ENCODE measurements around the gene NDUFA12.

Gene NDUFA12

GRCh38 chr12:94962670-94963069, 40.8 kb downstream of the NDUFA12 start:
- no peak for DNase-seq (ENCODE audit: low read depth)
- no peak for TF ChIP-seq CTCF (conservative IDR thresholded peaks at IDR 0.05; ENCODE audit: control insufficient read depth, insufficient read depth, low read depth, low read length)

GRCh38 chr12:94961911-94962310, 41.6 kb downstream of the NDUFA12 start:
- no peak for TF ChIP-seq CTCF (conservative IDR thresholded peaks at IDR 0.05; ENCODE audit: control insufficient read depth, insufficient read depth, low read depth, low read length)
- DNase-seq (ENCODE audit: low read depth): no peak
- H3K4me3 ChIP-seq (ENCODE audit: control insufficient read depth, low read depth, low read length): no peak overlapping the region

More at GRCh38 chr12:94962670-94963069, 40.8 kb downstream of the NDUFA12 start:
- H3K4me3 ChIP-seq (ENCODE audit: control insufficient read depth, low read depth, low read length): no peak overlapping the region

DNA sequence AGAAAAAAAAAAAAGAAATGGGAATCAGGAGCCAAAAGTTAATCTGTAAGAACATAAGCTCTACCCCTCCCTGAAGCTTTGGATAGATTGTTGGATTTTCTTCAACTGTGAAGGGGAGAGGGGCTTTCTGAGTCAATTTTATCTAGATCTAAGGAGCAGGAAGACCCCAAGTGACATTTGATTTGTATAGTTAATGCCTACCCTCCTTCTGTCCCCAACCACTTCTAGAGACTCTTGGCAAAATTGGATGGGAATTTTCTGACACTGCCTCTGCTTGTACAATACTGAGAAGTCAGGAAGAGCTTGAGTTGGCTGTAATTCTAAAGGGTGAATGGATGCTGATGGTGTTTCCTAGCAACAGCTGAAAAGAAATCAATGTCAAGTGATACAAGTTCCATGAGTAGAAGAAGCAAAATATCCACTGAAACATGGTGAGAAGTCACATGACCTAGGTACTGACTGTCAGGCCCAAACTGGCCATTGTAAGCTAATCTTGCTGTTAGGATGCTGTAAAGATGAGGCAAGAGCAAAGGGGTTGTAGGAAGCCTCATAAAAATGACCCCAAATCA, 42.2 kb downstream of the NDUFA12 start:
- DNase-seq (ENCODE audit: low read depth): no peak
- H3K4me3 ChIP-seq (ENCODE audit: control insufficient read depth, low read depth, low read length): no peak overlapping the region
- TF ChIP-seq CTCF (conservative IDR thresholded peaks at IDR 0.05; ENCODE audit: control insufficient read depth, insufficient read depth, low read depth, low read length): no peak

DNA sequence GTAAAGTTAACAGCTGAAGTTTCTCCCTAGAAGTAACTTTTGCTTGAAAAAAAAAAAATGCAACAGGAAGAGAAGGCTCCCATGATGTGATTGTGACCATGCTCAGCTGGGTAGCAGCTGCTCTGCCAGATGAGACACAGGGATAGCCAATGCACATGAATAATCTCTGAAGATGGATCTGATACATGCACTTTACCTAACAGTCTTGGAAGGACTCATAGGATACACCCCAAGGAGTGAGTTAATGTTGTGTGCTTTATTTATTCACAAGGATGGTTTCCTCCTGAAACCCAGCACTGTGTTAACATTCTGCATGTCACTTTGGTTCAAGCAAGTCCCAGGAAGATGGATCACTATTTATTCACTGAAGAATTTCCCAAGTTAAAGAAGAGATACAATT, 46.5 kb downstream of the NDUFA12 start:
- TF ChIP-seq CTCF (conservative IDR thresholded peaks at IDR 0.05; ENCODE audit: control insufficient read depth, insufficient read depth, low read depth, low read length): no peak
- DNase-seq (ENCODE audit: low read depth): peak; percentile 29
- no peak overlapping the region for H3K4me3 ChIP-seq (ENCODE audit: control insufficient read depth, low read depth, low read length)

GRCh38 chr12:94954948-94955592, 48.4 kb downstream of the NDUFA12 start:
- no peak for TF ChIP-seq CTCF (conservative IDR thresholded peaks at IDR 0.05; ENCODE audit: control insufficient read depth, insufficient read depth, low read depth, low read length)
- H3K4me3 ChIP-seq (ENCODE audit: control insufficient read depth, low read depth, low read length): no peak overlapping the region
- DNase-seq (ENCODE audit: low read depth): no peak

DNA sequence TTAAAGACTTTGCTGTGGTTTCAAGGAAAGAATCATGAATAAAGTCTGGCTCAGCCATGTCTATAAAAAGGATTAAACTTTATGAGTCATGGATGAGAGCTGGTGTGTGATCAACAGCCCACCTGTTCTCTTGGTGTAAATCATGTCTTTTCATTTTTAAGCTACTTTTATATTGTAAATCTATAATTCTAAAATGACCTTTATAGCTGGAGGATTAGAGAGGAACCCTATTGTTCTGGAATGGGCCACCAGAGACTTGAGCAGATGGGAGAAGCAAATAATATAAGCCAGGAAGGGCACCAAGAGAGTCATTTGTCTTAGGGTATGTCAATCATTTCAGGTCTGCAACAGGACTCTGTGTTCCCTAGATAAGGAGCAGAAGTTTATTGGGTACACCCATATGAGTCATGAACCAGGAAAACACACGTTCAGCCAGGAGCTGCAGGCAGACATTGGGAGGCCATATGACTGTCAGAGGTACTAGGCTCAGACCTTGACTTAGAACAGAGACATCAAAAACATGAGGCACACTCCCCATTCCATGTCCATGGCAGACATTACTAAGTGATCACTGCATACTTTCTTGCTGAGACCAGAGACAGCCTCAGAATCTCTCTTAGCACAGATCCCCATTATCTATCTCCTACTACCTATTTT, 49.3 kb downstream of the NDUFA12 start:
- H3K4me3 ChIP-seq (ENCODE audit: control insufficient read depth, low read depth, low read length): no peak overlapping the region
- peak; percentile 71 for DNase-seq (ENCODE audit: low read depth)
- no peak for TF ChIP-seq CTCF (conservative IDR thresholded peaks at IDR 0.05; ENCODE audit: control insufficient read depth, insufficient read depth, low read depth, low read length)

Data from fibroblast of mammary gland (primary cell).